Stimulated activated CD8-positive, alpha-beta memory T cell treated with anti-CD3 and anti-CD28 coated beads, Interleukin-4, amount 100 ng/mL, for 4 hours (primary cell): ENCODE measurements around the gene ANAPC7.
"Not testable (repeated sequence)": the region's sequence is repeated elsewhere in the genome, so short reads cannot be mapped to it uniquely, and the experiment has no call there.

Source experiments
- DNase-seq, 2 donors: peaks; one replicate each; pipeline ENCODE4 v3.0.0-alpha.2; 2020; ENCODE audit warnings: low read depth in 2 of 2, low spot score in 1 of 2

The ANAPC7 gene

DNA sequence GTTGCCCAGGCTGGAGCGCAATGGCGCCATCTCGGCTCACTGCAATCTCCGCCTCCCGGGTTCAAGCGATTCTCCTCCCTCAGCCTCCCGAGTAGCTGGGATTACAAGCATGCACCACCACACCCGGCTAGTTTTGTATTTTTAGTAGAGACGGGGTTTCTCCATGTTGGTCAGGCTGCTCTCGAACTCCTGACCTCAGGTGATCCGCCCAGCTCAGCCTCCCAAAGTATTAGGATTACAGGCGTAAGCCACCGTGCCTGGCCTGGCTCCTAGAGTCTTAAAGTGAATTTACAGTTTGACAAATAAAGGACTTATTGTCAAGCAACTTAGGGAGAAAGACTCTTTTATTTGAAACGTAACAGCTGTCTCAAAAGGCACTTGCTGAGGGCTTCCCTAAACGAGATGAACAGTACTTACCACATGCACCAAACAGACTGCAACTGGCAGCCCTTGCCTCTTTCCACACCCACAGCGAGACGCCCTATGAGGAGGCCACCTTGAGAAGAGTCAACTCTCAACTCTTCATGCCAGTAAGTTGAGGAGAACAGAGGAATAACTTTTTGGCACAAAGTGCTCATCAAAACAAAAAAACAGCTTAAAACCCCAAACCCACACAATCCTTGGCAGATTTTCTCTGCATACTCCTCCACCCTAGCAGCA lies 25.2 kb downstream of the ANAPC7 start:
- not testable (repeated sequence) for DNase-seq

DNA sequence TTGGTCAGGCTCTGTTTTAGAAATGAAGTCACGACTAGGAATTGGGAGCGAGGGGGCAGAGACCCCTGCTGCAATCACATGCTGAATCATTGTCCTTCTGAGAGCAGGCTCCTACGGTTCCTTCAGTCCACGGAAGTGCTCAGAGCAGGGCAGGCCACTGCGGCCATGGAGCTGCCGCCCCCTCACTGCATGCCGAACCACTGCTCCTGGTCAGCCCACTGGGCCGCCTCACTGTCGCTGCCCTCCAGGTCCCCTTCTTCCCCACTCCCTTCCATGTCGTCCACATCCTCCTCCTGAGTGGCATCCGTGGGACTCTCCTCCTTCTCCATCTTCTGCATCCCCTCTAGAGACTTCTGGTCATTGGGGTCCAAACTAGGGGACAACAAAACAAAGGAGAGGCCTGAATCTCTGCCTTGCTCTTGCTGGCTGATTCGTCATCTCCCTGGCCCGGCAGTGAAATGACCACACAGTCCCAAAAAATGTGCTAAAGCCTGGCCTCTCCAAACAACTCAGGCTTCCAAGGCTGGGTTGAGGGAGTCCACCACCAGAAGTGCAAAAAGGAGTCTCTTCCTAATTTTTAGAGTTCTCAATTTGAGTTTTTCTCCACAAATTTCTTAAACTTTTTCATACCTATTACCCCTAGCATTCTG lies 29.4 kb downstream of the ANAPC7 start:
- DNase-seq: no peak

DNA sequence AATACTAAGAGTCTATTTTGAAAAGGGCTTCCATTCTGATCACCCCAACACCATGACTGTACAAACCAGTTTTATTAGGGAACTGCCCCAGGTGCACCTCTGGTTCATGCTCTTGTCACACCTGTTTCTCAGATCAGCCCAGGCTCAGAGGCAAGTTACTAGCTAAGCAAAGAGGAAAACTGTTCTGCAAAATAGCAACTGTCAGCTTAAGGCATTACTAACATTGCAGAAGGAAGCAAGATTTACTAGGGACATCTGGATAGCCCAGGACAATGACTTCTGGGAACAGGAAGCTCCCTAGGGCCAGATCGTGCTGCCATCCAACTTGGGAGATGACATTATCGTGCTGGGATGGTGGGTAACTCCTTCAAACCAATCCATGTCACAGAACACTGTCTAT lies 30.1 kb downstream of the ANAPC7 start:
- no peak for DNase-seq

DNA sequence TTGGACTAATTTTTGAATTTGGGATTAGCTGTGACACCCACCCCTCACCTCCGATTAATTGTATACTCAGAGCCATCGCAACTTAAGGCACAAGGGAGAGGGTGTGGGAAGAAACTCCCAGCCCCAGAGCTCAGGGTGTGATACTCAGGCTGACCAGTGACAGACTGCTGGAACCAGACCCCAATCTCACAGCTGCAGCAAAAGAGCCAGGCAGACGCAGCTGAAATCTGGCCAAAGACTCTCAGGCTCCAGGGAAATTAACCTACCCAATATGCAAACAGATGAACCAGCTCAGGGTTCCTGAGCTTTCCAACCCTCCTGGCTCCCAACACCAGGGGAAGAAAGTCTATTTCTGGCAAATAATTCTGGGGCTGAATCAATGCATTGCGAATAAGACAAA lies 30.5 kb downstream of the ANAPC7 start:
- DNase-seq: no peak

DNA sequence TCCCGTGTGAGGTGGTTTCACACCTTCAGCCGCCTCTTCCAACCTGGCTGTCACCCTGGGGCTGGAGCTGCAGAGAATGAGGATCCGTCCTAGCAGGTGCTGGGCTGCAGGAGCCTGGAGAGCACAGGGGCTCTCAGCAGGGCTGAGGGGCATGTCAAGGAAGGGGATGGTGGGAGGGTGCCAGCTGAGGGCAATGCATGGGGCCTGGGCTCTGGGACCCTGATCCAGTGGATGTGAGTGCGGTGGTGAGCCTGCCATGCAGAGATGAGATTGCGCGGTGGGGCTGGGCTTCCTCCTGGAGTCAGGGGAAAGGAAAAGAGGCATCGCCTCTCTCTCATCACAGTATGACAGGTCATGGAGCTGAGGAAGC lies 31.5 kb downstream of the ANAPC7 start:
- DNase-seq: no peak

DNA sequence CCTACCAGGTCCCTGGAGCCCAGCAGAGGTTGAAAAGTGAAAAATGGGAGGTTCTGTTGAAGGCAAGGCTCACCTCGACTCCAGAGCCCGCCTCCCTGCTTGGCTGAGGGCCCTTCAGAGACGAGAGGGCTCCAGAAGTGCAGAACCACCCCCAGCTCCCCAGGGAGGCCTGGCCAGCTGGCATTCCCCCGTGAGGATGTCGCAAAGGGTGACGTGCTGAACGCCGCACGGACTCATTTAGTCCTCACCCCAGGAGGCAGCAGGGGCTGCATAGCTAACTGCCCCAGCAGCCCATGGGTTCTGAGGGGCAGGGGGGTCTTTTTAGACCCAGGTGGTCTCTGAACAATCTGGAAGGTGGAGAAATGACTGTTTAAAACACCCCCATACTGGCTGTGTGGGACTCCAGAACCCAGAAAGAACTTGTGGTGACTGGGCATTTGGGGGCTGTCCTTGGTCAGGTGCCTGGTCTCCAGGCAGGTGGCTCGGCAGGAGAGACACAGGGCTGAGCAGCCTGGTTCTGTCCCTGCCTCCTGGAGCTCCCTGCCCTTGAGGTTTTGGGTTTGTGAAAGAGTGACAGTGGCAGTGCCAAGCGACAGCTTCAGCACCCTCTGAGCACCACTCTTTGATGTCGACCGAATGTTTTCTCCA lies 32.0 kb downstream of the ANAPC7 start:
- DNase-seq: no peak

DNA sequence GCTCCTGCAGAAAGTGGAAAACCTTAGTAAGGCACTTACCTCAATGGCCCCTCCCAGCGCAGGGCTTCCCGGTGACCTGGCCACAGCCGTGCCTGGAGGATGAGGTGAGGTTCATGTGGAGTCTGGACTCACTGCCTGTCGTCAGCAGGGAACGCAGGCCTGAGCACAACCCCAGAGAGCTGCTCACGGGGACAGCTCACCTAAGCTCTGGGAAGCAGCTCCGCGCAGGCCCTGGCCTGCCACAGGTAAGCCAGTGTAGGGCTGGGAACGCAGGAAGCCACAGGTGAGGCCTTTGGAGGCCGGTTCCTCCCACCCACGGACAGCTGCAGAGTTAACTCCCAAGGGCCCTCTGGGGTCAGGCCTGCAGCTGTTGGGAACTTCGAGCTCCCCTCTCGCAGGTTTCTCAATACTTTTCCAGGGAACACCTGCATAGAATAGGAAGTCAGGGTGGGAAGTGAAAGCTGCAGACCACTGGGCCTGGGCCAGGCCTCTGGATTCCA lies 32.7 kb downstream of the ANAPC7 start:
- DNase-seq: no peak

DNA sequence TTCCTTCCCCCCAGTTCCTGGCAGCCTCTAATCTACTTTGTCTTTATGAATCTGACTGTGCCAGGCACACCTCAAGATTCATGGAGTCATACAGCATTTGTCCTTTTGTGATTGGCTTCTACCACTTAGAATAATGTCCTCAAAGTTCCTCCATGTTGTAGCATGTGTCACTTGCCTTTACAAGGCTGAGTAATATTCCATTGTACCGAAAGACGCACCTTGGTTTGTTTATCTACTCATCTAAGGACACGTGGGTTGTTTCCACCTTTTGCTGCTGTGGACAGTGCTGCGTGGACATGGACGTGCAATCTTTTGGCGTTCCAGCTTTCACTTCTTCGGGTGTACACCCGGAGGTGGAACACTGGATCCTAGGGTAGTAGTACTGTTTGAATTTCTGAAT lies 33.5 kb downstream of the ANAPC7 start:
- DNase-seq: no peak

DNA sequence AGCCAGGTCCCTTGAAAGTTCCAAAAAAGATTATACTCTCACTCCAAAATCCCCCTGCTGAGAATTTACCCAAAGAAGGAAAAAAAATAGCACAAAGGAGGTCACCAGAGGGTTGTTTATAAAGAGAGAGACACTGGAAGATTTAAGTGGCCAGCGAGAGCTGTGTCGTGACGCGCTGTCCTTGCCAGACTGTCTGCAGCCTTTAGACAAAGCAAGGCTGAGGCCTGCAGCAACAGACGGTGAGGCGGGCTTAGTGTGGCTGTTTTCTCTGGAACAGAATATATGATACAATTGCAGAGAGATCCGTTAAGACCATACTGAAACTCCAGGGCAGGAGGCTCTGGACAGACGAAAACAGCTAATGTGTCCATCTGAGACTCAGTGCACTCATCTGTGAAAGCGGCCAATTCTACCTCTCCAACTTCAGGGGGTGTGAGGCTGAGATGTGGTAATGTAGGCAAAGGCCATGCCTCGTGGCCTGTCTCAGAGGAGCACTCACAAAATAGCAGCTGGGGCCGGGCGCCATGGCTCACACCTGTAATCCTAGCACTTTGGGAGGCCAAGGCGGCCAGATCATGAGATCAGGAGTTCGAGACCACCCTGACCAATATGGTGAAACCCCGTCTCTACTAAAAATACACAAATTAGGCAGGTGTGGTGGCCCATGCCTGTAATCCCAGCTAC lies 36.2 kb downstream of the ANAPC7 start:
- no peak for DNase-seq

DNA sequence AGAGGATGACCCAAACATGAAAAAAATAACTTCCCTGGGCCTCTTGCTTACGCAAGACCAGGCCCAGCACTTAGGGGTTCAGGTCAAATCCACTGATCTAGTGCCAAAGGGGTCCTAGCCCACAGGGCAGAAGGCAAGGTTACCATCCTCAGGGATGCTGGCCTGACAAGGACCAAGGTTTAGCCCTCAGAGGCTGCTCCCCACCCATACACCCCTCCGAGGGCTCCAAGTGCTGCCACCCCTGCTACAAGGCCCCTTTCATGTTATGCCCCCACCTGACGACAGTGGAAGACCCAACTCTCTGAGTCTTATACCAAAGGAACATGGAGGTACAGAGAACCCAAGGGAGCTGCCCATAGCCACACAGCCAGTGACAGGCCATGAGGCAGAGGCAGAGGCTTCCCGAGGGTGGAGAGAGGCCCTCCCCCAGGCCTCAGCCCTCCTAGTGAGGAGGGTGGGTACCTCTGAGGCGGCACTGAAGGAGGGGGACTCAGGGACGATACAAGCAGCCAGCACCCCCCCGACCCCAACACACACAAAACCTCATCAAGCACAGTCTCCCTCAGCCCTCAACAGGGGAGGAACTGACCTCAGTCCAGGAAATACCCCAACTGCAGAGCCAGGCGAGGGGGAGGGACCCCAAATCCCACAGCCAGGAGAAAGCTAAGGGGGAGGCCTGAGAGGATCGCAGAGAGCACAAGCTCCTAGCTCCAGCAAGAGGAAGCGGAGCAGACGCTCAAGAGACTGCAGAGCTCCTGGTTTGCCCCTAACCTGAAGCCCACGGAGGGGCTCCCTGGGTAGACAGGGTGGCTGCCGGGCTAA lies 37.0 kb downstream of the ANAPC7 start:
- DNase-seq: no peak

DNA sequence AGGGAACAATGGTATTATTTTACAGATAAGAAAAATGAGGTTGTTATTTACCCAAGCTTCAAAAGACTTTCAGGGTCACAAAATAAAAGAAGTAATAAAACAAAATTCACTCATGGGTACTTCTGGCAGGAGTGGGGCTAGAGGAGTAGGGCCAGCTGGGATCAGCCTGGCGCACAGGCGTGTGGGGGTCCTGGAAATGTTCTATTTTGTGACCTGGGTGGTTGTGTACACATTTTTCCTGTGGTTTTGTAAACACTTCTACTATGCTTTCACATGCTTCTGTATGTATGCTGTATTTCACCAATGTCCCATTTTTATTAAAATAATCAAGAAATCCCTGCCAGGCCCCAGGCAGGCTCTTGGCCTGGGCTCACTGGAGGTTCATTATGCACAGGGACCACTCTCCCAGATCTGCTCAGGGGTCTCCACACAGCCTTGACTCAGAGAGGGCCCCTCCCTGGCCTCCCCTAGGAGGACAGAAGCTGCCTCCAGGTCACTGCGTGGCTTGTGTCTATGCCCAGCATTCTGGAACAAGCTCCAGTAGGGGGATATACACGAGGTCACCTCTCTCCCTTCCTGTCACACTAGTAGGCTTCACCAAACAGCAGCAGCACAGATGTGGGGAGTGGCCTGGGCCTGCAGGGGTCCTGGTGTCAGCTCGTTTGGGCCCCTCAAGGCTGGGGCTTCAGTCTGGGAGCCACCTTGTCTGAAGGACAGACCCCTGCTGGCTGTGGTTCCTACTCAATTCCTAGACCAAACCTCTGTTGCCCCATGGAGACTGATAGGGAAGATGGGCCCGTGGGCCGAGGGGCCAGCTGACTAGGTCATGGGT lies 37.8 kb downstream of the ANAPC7 start:
- DNase-seq: no peak

DNA sequence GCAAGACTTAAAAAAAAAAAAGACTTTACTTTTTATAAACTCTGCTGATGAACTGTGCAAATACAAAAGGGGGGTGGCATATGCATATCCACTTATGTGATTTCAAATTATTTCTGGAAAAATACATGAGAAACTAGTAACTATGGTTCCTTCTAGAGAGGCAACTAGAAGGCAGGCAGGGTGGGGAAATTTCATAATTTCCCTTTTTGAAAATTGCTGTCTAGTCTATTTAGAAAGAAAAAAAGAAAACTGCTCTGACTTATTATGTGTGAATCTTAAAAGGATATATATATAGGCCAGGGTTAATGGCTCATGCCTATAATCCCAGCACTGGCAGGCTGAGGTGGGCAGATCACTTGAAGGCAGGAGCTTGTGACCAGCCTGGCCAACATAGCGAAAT lies 42.3 kb downstream of the ANAPC7 start:
- DNase-seq: no peak

DNA sequence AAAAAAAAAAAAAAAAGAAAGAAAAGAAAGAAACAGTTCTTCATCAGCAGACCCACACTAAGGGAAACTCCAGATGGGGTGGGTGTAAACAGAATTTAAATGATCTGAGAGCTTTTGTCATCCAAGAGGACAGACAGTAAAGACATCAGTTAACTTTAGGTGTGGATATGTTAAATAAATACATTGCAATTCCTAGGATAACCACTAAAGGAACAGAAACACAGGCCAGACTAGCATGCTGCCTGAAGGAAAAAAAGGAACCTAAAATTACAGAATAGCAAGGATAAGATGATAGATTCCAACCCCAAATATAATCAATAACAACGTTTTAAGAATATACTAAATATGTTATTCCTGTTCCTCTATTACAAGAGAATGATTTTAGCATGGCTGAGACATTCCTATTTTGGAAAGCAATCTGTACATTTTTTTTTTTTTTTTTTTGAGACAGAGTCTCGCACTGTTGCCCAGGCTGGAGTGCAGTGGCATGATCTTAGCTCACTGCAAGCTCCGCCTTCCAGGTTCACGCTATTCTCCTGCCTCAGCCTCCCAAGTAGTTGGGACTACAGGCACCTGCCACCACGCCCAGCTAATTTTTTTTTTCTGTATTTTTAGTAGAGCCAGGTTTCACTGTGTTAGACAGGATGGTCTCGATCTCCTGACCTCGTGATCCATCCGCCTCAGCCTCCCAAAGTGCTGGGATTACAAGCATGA lies 45.0 kb downstream of the ANAPC7 start:
- DNase-seq: not testable (repeated sequence)

DNA sequence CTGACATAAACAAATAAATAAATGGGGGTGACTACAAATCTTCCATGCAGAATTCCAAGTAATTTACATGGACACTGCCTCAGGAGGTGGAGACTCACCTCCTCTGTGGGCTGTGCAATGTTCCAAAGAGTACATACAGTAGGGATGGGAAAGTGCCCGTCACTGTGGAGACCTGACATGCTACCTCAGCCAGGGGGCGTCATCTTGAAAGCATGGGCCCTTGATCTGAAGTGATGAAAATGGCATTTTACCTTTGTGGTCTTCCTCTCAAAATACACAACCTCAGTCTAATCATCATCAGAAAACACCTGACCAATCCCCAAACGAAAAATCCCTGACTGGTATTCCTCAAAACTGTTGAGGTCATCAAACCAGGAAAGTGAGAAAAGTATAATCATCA lies 48.4 kb downstream of the ANAPC7 start:
- DNase-seq: no peak

DNA sequence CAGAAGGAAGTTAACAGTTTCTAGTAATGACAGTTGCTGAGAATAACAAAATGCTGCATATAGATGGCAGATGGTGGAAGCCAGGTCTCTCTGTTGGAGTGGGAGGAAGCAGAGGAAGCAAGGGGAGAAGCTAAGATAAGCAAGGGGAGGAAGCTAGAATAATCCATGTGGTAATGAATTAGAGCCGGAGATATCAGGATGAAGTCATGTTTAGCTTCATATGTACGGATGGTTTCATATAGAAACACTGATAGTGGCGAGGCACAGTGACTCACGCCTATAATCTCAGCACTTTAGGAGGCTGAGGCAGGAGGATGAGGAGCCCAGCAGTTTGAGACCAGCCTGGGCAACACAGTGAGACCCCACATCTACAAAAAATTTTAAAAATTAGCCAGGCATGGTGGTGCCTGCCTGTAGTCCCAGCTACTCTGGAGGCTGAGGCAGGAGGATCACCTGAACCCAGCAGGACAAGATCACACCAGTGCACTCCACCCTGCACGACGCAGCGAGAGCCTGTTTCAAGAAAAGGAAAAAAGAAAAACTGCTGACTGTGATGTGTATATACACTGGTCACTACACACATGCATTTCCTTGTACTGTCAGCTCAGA lies 49.2 kb downstream of the ANAPC7 start:
- no peak for DNase-seq

DNA sequence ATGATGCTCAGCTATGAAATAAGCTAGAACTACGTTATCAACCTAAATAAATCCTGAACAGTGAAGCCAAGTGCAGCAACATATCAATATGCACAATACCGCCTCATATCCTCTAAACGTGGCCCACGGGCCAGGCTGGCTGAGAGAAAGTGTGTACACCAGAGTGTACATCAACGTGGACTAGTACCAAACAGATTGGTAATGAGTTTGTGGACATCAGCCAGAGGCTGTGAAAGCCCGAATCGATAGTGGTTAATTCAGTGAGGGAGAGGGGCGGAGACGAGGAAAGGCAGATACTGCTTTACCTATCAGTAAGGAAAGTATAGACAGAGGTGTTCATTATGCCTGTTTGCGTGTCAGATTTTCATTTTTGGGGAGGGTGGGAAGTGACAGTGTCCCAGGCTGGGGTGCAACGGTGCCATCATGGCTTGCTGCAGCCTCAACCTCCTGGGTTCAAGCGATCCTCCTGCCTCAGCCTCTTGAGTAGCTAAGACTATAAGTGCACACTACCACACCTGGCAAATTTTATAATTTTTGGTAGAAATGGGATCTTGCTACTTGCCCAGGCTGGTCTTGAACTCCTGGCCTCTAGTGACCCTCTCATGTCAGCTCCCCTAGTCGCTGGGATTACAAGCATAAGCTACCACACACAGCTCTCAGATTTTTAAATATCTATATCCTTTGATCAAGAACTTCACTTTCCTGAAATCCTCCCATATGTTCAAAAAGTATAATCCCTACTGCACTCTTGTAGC lies 50.1 kb downstream of the ANAPC7 start:
- no peak for DNase-seq

DNA sequence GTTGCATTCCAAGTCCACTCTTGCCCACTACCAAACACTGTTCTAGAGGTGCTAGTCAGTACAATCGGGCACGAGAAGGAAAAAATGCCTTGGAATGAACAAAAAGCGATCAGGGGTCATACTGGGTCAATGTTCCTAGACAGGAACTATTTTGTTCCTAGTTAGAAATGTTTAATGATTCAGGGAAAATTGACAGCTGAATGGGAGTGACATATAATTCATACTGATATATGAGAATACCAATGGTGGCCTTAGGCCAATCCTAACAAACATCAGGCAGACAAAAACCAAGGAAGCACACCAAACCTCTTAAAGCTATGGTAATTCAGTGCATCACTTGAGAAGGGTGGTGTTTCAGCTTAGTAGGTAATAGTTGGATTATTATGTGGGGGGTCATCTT lies 51.1 kb downstream of the ANAPC7 start:
- no peak for DNase-seq

DNA sequence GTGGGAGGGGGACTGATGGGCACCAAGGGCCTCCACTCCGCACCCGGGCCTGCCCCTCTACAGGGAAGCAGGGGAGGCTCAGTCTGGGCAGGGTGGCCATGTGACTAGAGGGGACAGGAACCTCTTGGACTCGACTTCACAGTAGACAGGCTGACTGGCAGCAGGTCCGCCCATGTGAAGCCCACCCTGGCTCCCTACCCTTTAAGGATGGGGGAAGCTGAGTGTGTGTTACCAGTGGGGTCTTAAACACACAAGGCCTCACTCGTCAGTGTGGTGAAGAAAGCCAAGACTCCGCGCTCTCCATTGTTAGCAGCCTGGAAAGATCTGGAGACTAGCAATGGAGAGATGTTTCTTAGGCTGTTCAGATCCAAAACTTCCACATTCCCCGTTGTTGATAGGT lies 52.4 kb downstream of the ANAPC7 start:
- DNase-seq: no peak
